GM21786 (cell line): ENCODE results near the gene CACNA1D.
A peak's percentile ranks its signal among the peaks of the same experiment; 100 is the strongest.

Experiments used
- ATAC-seq: cut with Tn5 transposase; IDR thresholded peaks from one replicate; pipeline ENCODE4 v1.9.1; 2021; ENCODE audit not compliant: unreplicated experiment

Gene CACNA1D

GRCh38 chr3:53818221-53819162 lies 324.1 kb downstream of the CACNA1D start:
- no peak for ATAC-seq

DNA sequence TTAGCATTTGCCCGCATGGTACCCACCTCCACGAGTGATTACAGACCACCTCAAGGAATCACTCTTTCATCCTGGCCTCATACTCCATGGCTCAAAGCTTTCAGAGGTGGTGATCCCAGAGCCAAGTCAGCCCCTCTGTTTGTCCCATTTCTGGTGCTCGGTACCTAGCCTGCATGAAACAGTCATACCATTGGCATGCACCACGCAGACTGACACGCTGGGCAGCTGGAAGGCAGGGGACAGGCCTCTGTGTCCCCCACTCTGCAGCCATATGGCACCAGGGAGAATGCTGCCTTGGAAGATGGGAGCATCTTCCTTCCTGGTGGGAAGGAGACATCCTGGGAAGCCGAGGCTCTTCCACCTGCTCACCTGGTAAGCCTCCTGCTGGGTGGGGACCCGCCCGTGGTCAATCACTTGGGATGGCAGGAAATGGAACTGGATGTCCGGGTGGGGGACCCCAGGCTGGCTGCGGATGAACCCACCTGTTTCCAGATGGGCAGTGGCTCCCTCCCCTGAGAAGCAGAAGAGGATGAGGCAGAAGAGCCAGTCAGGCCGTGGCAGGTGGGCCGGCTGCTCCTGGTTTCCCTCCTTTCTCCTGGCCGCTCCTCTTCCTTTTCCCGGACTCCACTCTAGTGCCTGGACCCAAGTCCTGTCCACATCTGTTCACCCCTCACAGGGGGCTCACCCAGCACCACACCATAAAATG lies 324.9 kb downstream of the CACNA1D start:
- no peak for ATAC-seq

DNA sequence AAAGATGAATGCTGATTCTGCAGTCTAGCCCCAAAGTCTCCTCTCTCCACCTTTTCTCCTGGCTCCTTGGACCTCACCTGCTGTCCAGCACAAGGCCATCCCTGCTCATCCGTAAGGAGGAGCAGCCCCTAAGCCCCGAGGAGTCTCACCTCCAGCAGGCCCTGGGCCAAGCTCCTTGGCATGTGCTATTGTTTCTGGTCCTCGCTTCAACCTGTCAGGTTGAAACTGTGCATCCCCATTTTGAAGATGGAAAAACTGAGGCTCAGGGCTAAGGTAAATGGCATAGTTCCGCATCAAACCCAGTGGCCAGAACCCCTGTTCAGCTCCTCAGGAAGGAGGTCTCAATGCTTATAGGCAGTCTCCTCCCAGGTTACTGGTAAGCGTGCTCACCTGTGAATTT lies 325.7 kb downstream of the CACNA1D start:
- no peak for ATAC-seq

GRCh38 chr3:53820756-53821580 lies 326.6 kb downstream of the CACNA1D start:
- no peak for ATAC-seq

DNA sequence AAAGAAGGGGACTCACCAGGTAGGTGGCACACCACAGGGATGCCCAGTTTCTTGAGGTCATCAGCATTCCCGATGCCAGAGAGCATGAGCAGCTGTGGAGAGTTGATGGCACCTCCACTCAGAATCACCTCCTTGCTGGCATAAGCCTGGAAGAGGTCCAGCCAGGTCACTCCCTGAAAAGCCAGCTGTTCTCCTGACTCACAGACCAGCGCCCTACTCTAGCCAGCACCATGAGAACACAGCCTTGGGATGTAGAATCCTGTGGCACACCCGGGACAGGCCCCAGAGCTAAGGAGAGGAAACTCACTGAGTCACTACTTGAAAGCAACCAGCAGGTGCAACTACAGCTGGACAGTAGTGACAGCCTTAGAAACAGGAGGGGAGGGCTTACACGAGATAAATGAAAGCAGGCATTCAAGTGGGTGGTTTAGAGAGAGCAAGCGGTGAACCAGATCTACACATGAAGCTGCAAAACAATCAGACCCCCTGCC lies 327.3 kb downstream of the CACNA1D start:
- ATAC-seq, result peak; percentile 67

DNA sequence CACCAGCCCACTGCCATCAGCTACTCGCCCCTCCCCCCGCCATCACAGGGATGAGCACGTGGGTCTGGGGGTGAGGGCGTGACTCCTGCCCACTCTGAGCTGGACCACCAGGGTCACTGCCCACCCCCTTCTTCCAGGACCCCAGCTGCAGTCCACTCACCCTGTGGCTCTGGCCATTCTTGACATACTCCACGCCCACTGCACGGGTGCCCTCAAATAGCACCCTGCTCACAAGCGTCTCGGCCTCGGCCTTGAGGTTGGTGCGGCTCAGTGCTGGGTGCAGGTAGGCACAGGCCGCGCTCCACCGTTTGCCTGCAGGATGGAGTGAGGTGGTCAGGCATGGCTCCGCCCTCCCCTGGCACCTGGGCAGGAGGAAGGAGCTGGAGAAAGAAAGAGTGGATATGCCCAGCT lies 327.9 kb downstream of the CACNA1D start:
- ATAC-seq, result no peak

- no peak for ATAC-seq
Observed at GRCh38 chr3:53823026-53823955, 328.9 kb downstream of the CACNA1D start.

- no peak for ATAC-seq
Observed at GRCh38 chr3:53823956-53824657, 329.7 kb downstream of the CACNA1D start.

GRCh38 chr3:53824795-53825194 lies 330.4 kb downstream of the CACNA1D start:
- no peak for ATAC-seq

DNA sequence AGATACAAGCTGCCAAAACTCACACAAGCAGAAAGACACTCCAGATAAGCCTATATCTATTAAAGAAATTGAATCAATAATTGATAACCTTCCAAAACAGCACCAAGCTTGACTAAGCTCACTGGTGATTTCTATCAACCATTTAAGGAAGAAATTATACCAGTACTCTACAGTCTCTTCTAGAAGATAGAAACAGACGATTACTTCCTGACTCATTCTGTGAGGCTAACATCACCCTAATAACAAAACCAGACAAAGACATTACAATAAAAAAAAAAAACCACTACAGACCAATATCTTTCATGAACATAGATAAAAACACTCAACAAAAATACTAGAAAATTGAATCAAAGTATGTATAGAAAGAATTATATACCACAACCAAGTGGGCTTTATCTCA lies 331.6 kb downstream of the CACNA1D start:
- no peak for ATAC-seq

DNA sequence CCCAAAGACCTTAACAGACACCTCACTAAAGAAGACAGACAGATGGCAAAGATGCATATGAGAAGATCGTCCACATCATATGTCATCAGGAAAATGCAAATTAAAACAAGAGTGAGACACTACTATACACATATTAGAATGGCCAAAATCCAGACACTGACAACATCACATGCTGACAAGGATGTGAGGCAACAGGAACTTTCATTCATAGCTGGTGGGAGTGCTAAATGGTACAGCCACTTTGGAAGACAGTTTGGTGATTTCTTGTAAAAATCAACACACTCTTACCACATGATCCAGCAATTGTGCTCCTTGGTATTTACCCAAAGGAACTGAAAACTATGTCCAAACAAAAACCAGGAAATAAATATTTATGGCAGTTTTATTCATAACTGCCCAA lies 334.2 kb downstream of the CACNA1D start:
- ATAC-seq, result no peak

DNA sequence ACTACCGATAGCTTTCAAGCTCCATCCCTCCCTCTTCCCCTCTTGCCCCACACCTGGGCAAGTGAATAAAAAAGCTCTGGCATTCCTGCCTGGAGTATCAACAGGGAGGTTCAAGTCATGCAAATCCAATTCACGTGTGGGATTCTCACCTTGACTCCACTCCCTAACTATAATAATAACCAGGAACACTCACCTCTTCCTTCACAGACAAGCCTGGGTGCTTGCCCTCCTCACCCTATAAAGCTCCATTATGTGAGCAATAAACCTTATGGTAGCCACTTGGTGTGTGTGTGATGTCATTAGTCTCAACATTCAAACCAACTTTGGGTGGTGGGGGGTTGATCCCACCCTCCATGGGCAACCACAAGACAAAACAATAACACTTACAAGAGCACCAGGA lies 335.2 kb downstream of the CACNA1D start:
- ATAC-seq, result no peak

GRCh38 chr3:53830944-53831343 lies 336.5 kb downstream of the CACNA1D start:
- no peak for ATAC-seq

DNA sequence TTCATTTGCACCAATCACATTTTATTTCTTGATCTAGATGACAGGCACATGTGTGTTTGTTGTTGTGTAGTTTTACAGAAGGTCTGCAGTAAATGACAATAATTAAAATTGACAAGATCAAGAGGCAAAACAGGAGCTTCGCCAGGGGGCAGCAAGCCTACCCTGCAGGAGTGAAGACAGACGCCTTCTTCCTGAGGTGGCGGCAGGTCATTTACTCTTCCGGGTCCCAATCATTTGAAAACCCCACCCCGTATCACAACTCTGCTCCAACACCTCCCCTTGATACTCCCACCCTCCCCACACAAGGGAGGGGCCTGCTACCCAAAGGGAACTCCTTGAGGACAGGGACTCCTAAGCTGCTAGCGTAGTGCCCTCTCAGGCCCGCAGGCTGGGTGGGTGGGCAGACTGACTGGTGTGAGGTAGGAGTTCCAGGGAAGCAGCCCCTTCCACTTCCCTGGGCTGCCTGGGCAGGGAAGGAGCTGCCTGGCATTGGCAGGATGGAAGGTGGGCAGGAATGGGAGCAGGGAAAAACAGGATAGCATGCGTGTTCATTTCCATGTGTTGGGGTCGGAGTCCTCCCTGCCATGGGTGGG lies 338.7 kb downstream of the CACNA1D start:
- ATAC-seq, result no peak

GRCh38 chr3:53833700-53834099 lies 339.3 kb downstream of the CACNA1D start:
- no peak for ATAC-seq

DNA sequence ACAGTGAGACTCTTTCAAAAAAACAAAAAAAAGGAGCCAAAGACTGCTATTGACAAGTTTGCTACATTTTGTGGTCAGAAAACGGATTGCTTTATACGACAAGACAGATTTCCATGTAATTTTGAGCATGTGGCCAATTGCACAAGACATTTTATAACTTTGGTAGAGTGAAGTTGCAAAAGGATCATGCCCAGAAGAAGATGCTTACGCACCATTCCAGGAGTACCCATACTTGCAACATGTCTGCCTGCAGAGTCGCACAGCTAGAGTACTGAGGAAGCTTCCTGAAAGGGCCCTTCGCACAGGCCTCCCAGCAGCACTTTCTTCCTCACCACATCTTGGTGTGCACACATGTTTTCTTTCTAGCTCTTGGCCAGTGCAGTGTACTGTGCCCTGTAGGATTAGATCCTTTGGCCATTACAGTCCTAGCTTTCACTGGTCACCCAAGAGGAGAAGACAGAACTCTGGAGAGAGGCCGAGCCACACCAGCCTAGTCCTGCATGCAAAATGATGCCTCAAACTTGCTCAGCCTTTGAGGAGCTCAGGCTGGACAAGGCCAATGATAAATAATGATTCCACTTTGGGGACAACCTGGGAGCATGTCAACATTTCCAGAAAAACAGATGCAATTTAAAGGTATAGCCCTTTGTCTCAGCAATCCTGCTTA lies 340.2 kb downstream of the CACNA1D start:
- ATAC-seq, result no peak

GRCh38 chr3:53835257-53835656 lies 340.8 kb downstream of the CACNA1D start:
- no peak for ATAC-seq

DNA sequence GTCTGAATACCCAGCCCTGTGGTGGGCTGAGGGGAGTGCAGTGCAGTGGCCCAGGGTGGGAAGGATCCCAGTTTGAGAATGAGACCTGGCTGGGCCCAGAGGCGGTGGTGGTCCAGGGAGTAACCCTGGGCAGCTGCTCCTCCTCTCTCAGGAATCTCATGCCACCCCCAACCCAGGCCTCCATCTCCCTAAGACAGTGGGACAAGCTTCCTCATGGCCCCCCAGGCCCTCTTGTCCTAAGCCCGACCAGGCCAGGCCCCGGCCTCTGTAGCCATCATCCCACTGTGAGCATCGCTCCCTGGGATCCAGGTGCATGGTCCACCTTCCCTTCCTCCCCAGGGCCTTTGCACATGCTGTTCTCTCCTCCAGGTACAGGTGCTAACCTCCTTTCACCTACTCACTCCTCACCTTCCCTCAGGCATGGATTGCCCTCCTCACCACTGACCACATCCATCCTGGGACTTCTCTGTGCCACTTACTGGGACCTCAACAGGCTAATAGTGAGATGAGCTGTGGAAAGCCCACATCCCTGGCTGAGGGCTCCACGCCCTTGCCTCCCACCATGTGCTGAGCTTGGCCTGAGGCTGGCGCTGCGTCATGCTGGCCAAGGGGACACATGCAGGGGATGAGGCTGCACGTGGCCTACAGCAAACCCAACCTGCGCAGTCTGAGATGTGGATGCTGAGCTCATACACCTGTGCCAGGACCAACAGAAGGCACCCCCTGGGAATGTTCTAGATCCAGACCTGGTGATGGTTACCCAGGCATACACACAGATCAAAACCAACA lies 341.9 kb downstream of the CACNA1D start:
- ATAC-seq, result no peak
